IMR-90 (cell line): ENCODE data around the gene SRSF12. TPM values are rescaled to one million over a fixed set of nuclear protein-coding genes. Genes with fewer than 3 reads are reported as not detected.
A peak's percentile ranks its signal among the peaks of the same experiment; 100 is the strongest.

ENCODE experiments used
- ATAC-seq: fragments of 200-7000 bp; cut with Tn5 transposase; 2 replicates; pipeline ENCODE4 v1.9.1; 2020; ENCODE audit warnings: low read depth, mild to moderate bottlenecking, moderate library complexity
- BruUV-seq: library from RNA; stranded (reverse); fragments of 400-500 nt; replicated peaks from 2 replicates; lab custom pipeline; 2021; lab: Mats Ljungman, UMichigan
- CTCF ChIA-PET: fragments of 300-600 bp; formaldehyde crosslinking; extraction: SDS; loops from one replicate; lab custom pipeline; 2021; ENCODE audit warnings: antibody characterized with exemption; lab: Yijun Ruan, JAX
- POLR2A ChIA-PET: fragments of 300-600 bp; sonication (Branson Sonifier 250); formaldehyde crosslinking; loops from one replicate; lab custom pipeline; 2022; ENCODE audit warnings: antibody characterized with exemption; ENCODE audit not compliant: unreplicated experiment; lab: Charles Lee
- DNase-seq: peaks from one replicate; pipeline ENCODE4 v3.0.0; 2013
- H2AFZ ChIP-seq: replicated peaks from 2 replicates; pipeline ENCODE3; 2013; ENCODE audit warnings: low read length, mild to moderate bottlenecking; ENCODE audit not compliant: poor library complexity
- H2AK5ac ChIP-seq: 2 replicates; pipeline ENCODE4 v1.6.1; 2013; ENCODE audit warnings: low read depth, low read length, inconsistent platforms
- H2AK9ac ChIP-seq: replicated peaks from 2 replicates; pipeline ENCODE3; 2013; ENCODE audit warnings: mild to moderate bottlenecking, low read depth, low read length, moderate library complexity; ENCODE audit not compliant: poor library complexity
- H2BK120ac ChIP-seq: 2 replicates; pipeline ENCODE4 v1.6.1; 2013; ENCODE audit warnings: low read depth, low read length, inconsistent platforms
- H2BK15ac ChIP-seq: 3 replicates; pipeline ENCODE4 v1.6.1; 2013; ENCODE audit warnings: low read depth, low read length, inconsistent platforms
- H2BK20ac ChIP-seq: 2 replicates; pipeline ENCODE4 v1.6.1; 2013; ENCODE audit warnings: low read depth, mild to moderate bottlenecking, inconsistent platforms, low read length, moderate library complexity
- H2BK5ac ChIP-seq: 2 replicates; pipeline ENCODE4 v1.6.1; 2013; ENCODE audit warnings: mild to moderate bottlenecking, low read depth, low read length, inconsistent platforms; ENCODE audit not compliant: poor library complexity, severe bottlenecking
- H3K14ac ChIP-seq: replicated peaks from 2 replicates; pipeline ENCODE4 v1.6.1; 2013; ENCODE audit warnings: low read depth, low read length, inconsistent platforms
- H3K18ac ChIP-seq: 2 replicates; pipeline ENCODE4 v1.6.1; 2013; ENCODE audit warnings: low read depth, low read length, control low read depth
- H3K23ac ChIP-seq: 2 replicates; pipeline ENCODE4 v1.6.1; 2013; ENCODE audit warnings: low read depth, low read length, inconsistent platforms
- H3K27ac ChIP-seq: 2 replicates; pipeline ENCODE4 v1.5.1; 2013; ENCODE audit warnings: mild to moderate bottlenecking, control low read depth, low read length; ENCODE audit not compliant: insufficient read depth
- H3K27me3 ChIP-seq: 2 replicates; pipeline ENCODE4 v1.6.1; 2013; ENCODE audit warnings: low read length; ENCODE audit not compliant: control insufficient read depth, insufficient read depth
- H3K36me3 ChIP-seq: 2 replicates; pipeline ENCODE4 v1.6.1; 2013; ENCODE audit warnings: low read length, mixed read lengths; ENCODE audit not compliant: control insufficient read depth, insufficient read depth
- H3K4ac ChIP-seq: 2 replicates; pipeline ENCODE4 v1.6.1; 2013; ENCODE audit warnings: low read depth, low read length, inconsistent platforms
- H3K4me1 ChIP-seq: 2 replicates; pipeline ENCODE4 v1.6.1; 2013; ENCODE audit warnings: low read length, mixed read lengths; ENCODE audit not compliant: control insufficient read depth, insufficient read depth
- H3K4me2 ChIP-seq: 2 replicates; pipeline ENCODE4 v1.6.1; 2013; ENCODE audit warnings: low read depth, mild to moderate bottlenecking, control low read depth, low read length, moderate library complexity
- H3K4me3 ChIP-seq: 2 replicates; pipeline ENCODE4 v1.5.1; 2013; ENCODE audit warnings: low read depth, mild to moderate bottlenecking, control low read depth, low read length, moderate library complexity; ENCODE audit not compliant: insufficient read depth
- H3K56ac ChIP-seq: 2 replicates; pipeline ENCODE4 v1.6.1; 2013; ENCODE audit warnings: low read length, inconsistent platforms; ENCODE audit not compliant: insufficient read depth; ENCODE audit errors: extremely low read depth
- H3K79me1 ChIP-seq, 2 experiments: 2 replicates each; pipeline ENCODE4 v1.6.1; 2013; ENCODE audit warnings: low read length in 2 of 2, inconsistent platforms in 1 of 2, low read depth in 1 of 2
- H3K9ac ChIP-seq: 2 replicates; pipeline ENCODE4 v1.6.1; 2013; ENCODE audit warnings: low read depth, low read length, control low read depth
- H3K9me1 ChIP-seq: 2 replicates; pipeline ENCODE4 v1.6.1; 2013; ENCODE audit warnings: low read length, inconsistent platforms; ENCODE audit not compliant: insufficient read depth
- H3K9me3 ChIP-seq: 2 replicates; pipeline ENCODE4 v1.6.1; 2013; ENCODE audit warnings: low read length; ENCODE audit not compliant: control insufficient read depth, insufficient read depth
- H4K20me1 ChIP-seq: 2 replicates; pipeline ENCODE4 v1.6.1; 2013; ENCODE audit warnings: low read length, inconsistent platforms; ENCODE audit not compliant: insufficient read depth
- H4K5ac ChIP-seq: 2 replicates; pipeline ENCODE4 v1.6.1; 2013; ENCODE audit warnings: mild to moderate bottlenecking, low read depth, low read length, control low read depth
- H4K8ac ChIP-seq, 2 experiments: 2 replicates each; pipeline ENCODE4 v1.6.1; 2013; ENCODE audit warnings: low read depth in 2 of 2, low read length in 2 of 2, control low read depth in 1 of 2, inconsistent platforms in 1 of 2
- H4K91ac ChIP-seq: 2 replicates; pipeline ENCODE4 v1.6.1; 2013; ENCODE audit warnings: low read depth, low read length, inconsistent platforms; ENCODE audit not compliant: insufficient read depth
- BHLHE40 ChIP-seq: fragments of 150-350 bp; IDR thresholded peaks from 2 replicates; pipeline ENCODE4 v1.6.1; 2016; ENCODE audit warnings: mild to moderate bottlenecking, low read depth, low read length
- CEBPB ChIP-seq: IDR thresholded peaks from 2 replicates; pipeline ENCODE4 v1.6.1; 2012; ENCODE audit warnings: low read depth, low read length, improper control_type of control experiment
- CHD1 ChIP-seq: IDR thresholded peaks from 2 replicates; pipeline ENCODE4 v1.6.1; 2012; ENCODE audit warnings: low read depth, low read length, improper control_type of control experiment
- CTCF ChIP-seq: conservative IDR thresholded peaks from 2 replicates; pipeline ENCODE4 v1.5.1; 2012; ENCODE audit warnings: mild to moderate bottlenecking, low read depth, low read length, improper control_type of control experiment
- FOS ChIP-seq: fragments of 150-350 bp; IDR thresholded peaks from 2 replicates; pipeline ENCODE4 v1.6.1; 2016; ENCODE audit warnings: low read depth, low read length
- MAFK ChIP-seq: IDR thresholded peaks from 2 replicates; pipeline ENCODE4 v1.6.1; 2012; ENCODE audit warnings: low read depth, low read length, improper control_type of control experiment
- MAZ ChIP-seq: IDR thresholded peaks from 2 replicates; pipeline ENCODE4 v1.6.1; 2012; ENCODE audit warnings: low read depth, mild to moderate bottlenecking, low read length, improper control_type of control experiment, moderate library complexity, borderline replicate concordance
- MXI1 ChIP-seq: IDR thresholded peaks from 2 replicates; pipeline ENCODE4 v1.6.1; 2012; ENCODE audit warnings: low read depth, mild to moderate bottlenecking, low read length, moderate library complexity, borderline replicate concordance
- NFE2L2 ChIP-seq: fragments of 150-350 bp; IDR thresholded peaks from 2 replicates; pipeline ENCODE4 v1.6.1; 2016; ENCODE audit warnings: low read depth, mild to moderate bottlenecking, low read length
- POLR2A ChIP-seq: IDR thresholded peaks from 2 replicates; pipeline ENCODE4 v1.6.1; 2012; ENCODE audit warnings: mild to moderate bottlenecking, low read depth, low read length
- RAD21 ChIP-seq: IDR thresholded peaks from 2 replicates; pipeline ENCODE4 v1.6.1; 2012; ENCODE audit warnings: low read length, improper control_type of control experiment
- RCOR1 ChIP-seq: IDR thresholded peaks from 2 replicates; pipeline ENCODE4 v1.6.1; 2012; ENCODE audit warnings: mild to moderate bottlenecking, low read length, improper control_type of control experiment; ENCODE audit not compliant: insufficient replicate concordance
- RFX5 ChIP-seq: IDR thresholded peaks from 2 replicates; pipeline ENCODE4 v1.8.0; 2012; ENCODE audit warnings: low read depth, mild to moderate bottlenecking, low read length, moderate library complexity
- SMC3 ChIP-seq: fragments of 150-350 bp; IDR thresholded peaks from 2 replicates; pipeline ENCODE4 v1.6.1; 2016; ENCODE audit warnings: low read depth, mild to moderate bottlenecking, antibody characterized with exemption, low read length, moderate library complexity
- WGBS, 2 experiments: methylation state at CpG; one replicate each; pipeline versions ENCODE4 v1.1.5 to v1.1.7; 2013; ENCODE audit warnings: missing lambda C conversion rate in 2 of 2; ENCODE audit not compliant: insufficient read length in 1 of 2; ENCODE audit errors: extremely low coverage in 2 of 2; 5-methylcytosine and 5-hydroxymethylcytosine counted together
- dilution Hi-C: fragments of 300-500 bp; cut with HindIII; formaldehyde crosslinking; loops from one replicate; pipeline ENCODE4 v1.14.3; 2018; ENCODE audit warnings: low sequenced_read_pairs; ENCODE audit not compliant: unreplicated experiment
- in situ Hi-C: fragments of 300-500 bp; cut with MboI; formaldehyde crosslinking; loops from 3 replicates; pipeline ENCODE4 v1.14.3; 2019; ENCODE audit warnings: low sequenced_read_pairs, inconsistent platforms, mixed read lengths
- intact Hi-C: fragments of 100-400 bp; cut with micrococcal nuclease; formaldehyde crosslinking; loops from 2 replicates; pipeline ENCODE4 v1.10.0; 2022
- polyA plus RNA-seq, 3 experiments: library from polyadenylated mRNA; depleted of rRNA; stranded (reverse); fragments of >200 nt; gene quantifications; 2 replicates each; pipeline ENCODE4 v1.2.3, GENCODE V29; 2012; ENCODE audit warnings: low replicate concordance in 1 of 3
- total RNA-seq: library from RNA; depleted of rRNA; stranded (reverse); fragments of >200 nt; gene quantifications from 2 replicates; pipeline ENCODE4 v1.2.3, GENCODE V29; 2012
- TF ChIP-seq, protein P1 (sequence below): fragments of 150-350 bp; IDR thresholded peaks from 2 replicates; pipeline ENCODE4 v1.6.1; 2016; ENCODE audit warnings: low read depth, mild to moderate bottlenecking, low read length, moderate library complexity, borderline replicate concordance

Gene SRSF12
- total and polyA plus RNA-seq, 2 of the 4 experiments (the other 2 are of a cell fraction): 0.21 to 0.36 TPM

- dilution Hi-C loops: no loop called here
- no peaks in the 10 kb centered on the region for H3K9me3 ChIP-seq
- no peak overlapping the region for H3K9ac ChIP-seq
- H3K4me1 ChIP-seq: no peaks in the 10 kb centered on the region
- no peak overlapping the region for H3K4ac ChIP-seq
- ATAC-seq (peak; percentile 61), DNase-seq (no peak)
- in situ Hi-C loops: no loop called here
- no peak overlapping the region for H2BK20ac ChIP-seq
- H2BK120ac ChIP-seq: no peak overlapping the region
- no peaks in the 10 kb centered on the region for H3K27me3 ChIP-seq
- no peak overlapping the region for H3K18ac ChIP-seq
- no peaks in the 10 kb centered on the region for H4K20me1 ChIP-seq
- no peaks in the 10 kb centered on the region for H3K79me1 ChIP-seq
- no peak overlapping the region for H3K56ac ChIP-seq
- ChIA-PET POLR2A (interaction anchor here (0.5 to 1.0 kb wide), 2 partner anchors 22 to 23 kb away, joined by 3 to 20 read pairs; partner anchors contain the start of gene PNRC1), CTCF (no interaction called here)
- H2BK5ac ChIP-seq: no peak overlapping the region
- intact Hi-C loops: no loop called here
- no peak overlapping the region for H4K8ac ChIP-seq
- no peak overlapping the region for H3K4me3 ChIP-seq
- TF ChIP-seq SMC3 (no peak), MXI1 (no peak), CTCF (no peak), BHLHE40 (no peak), FOS (no peak), RAD21 (no peak), CHD1 (no peak), MAZ (no peak), POLR2A (no peak), RCOR1 (no peak), CEBPB (no peak), RFX5 (no peak), MAFK (no peak), NFE2L2 (no peak)
- TF ChIP-seq, protein P1, sequence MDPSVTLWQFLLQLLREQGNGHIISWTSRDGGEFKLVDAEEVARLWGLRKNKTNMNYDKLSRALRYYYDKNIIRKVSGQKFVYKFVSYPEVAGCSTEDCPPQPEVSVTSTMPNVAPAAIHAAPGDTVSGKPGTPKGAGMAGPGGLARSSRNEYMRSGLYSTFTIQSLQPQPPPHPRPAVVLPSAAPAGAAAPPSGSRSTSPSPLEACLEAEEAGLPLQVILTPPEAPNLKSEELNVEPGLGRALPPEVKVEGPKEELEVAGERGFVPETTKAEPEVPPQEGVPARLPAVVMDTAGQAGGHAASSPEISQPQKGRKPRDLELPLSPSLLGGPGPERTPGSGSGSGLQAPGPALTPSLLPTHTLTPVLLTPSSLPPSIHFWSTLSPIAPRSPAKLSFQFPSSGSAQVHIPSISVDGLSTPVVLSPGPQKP: no peak
- H4K91ac ChIP-seq: no peak overlapping the region
- WGBS, 2 experiments: 28% methylated on average over 2 of the region's 5 CpGs; no CpG with 5 or more reads in 1 of the 2 experiments
- no peak overlapping the region for H4K5ac ChIP-seq
- no peaks in the 10 kb centered on the region for H3K36me3 ChIP-seq
- no peak overlapping the region for H2AK5ac ChIP-seq
- no peak overlapping the region for H2BK15ac ChIP-seq
- no peak overlapping the region for H2AK9ac ChIP-seq
- H3K23ac ChIP-seq: no peak overlapping the region
- no peak overlapping the region for H3K4me2 ChIP-seq
- H3K9me1 ChIP-seq: no peaks in the 10 kb centered on the region
- no TSS peak for BruUV-seq
- no peak overlapping the region for H3K27ac ChIP-seq
- H2AFZ ChIP-seq: no peak overlapping the region
- no peak overlapping the region for H3K14ac ChIP-seq
These were observed 59.2 kb downstream of the SRSF12 start for GRCh38 chr6:89058627-89059026.
